Islet precursor cell (in vitro differentiated cells): ENCODE results near the gene SSC4D.
"Not testable (repeated sequence)": the region's sequence is repeated elsewhere in the genome, so short reads cannot be mapped to it uniquely, and the experiment has no call there.

Source experiments
- DNase-seq: peaks from one replicate; pipeline ENCODE4 v3.0.0-alpha.2; 2018

The SSC4D gene

DNA sequence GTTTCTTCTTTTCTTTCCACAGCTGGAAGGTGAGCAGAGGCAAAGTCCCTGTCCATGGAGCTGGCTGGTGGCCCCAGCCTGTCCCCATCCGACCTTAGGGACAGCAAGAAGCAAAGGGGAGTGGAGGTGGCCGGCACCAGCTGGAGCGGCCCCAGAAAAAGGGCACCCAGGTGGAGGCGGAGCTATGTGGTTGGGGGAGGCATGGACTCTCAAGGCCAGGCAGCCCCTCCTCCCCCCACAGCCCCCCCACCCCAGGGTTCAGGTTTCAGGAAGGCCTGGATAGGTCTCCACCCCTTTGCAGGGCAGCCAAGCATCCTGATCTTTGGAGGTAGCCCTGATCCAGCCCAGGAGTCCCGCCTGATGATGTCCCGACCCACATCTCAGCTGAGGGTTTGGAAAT is at the start of gene SSC4D:
SSC4D (minus strand) TSS at position 161 of the 400 bp plus-strand sequence. CDS start 5,258 bp downstream, outside the sequence.
- DNase-seq: peak; percentile 93

GRCh38 chr7:76458504-76458903 is 49.0 kb upstream of the SSC4D start:
- DNase-seq: not testable (repeated sequence)

DNA sequence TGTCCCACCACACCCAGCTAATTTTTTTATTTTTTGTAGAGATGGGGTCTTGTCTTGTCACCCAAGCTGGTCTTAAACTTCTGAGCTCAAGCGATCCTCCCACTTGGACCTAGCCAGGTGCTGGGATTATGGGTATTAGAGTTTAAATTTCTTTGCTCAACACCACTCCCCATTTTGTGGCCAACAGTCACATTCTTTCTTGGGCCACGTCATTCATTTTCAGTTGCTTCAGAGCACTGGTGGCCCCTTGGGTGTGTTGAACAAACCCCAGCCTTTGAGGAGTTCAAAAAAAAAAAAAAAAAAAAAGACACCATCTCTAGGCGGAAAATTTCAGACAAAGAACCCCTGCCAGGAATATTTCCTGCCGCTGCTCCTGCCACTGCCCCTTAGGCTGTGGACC is 47.5 kb upstream of the SSC4D start:
- not testable (repeated sequence) for DNase-seq

DNA sequence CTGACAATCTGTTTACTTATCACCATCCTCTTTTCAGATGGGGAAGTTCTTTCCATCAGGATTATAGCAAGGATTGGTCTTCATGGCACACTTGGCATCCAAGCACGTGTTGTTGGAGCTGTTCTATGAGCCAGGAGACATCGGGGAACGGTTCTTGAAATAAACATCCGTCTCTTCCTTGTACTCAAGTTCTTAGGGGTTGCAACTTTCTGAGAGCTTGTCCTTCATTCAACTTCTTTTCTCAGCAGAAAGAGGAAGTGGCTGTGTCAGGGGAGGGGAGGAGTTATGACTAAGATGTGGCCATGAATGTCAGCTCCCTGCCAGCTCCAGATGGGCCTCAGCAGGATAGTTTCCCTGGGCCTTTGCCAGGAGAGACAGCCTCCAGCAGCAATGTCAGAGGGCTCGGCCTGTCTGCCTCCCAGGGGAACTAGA is 36.1 kb upstream of the SSC4D start:
- not testable (repeated sequence) for DNase-seq

DNA sequence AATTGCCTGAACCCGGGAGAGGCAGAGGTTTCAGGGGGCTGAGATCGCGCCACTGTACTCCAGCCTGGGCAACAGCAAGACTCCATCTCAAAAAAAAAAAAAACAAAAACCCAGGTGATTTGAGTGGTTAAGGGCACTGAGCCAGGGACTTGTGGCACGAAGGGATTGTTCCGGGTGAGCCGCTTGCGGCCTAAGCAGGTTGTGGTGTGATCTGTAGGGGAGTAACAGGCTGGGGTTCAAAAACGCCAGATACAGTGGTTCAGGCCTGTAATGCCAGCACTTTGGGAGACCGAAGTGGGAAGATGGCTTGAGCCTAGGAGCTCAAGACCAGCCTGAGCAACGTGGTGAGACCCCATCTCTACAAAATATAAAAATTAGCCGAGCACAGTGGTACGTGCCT is 34.3 kb upstream of the SSC4D start:
- not testable (repeated sequence) for DNase-seq

GRCh38 chr7:76442664-76443446 is 33.4 kb upstream of the SSC4D start:
- not testable (repeated sequence) for DNase-seq

DNA sequence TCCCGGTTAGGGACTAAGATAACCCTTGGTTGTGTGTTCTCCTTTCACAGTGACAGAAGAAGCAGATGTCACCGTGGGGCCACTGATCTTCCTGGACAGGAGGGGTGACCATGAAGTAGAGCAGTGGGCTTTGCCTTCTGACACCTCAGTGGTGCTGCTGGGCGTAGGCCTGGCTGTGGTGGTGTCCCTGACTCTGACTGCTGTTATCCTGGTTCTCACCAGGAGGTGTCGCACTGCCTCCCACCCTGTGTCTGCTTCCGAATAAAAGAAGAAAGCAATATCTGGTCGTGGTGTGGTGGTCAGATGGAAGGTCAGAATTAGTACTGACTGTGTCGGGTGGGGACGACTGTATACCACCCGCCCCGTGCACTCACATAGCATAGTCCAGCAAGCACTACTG is 32.3 kb upstream of the SSC4D start:
- DNase-seq: not testable (repeated sequence)

DNA sequence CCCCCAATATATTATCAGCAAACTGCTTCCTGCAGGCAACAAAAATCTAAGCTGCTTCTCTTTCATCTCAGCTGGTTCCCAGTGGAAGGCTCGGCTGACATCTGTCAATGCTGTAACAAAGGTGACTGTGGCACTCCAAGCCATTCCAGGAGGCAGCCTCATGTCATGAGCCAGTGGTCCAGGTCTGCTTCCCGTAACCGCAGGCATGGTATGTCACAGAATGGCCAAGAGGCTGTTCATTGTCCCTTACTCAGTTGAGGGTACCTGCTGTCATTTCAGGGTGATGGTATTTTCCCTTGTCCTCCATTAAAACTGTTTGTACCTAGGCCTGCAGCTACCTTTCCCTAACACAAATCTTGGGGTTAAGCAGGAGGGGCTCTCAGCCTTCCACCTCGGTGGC is 30.9 kb upstream of the SSC4D start:
- DNase-seq: not testable (repeated sequence)

DNA sequence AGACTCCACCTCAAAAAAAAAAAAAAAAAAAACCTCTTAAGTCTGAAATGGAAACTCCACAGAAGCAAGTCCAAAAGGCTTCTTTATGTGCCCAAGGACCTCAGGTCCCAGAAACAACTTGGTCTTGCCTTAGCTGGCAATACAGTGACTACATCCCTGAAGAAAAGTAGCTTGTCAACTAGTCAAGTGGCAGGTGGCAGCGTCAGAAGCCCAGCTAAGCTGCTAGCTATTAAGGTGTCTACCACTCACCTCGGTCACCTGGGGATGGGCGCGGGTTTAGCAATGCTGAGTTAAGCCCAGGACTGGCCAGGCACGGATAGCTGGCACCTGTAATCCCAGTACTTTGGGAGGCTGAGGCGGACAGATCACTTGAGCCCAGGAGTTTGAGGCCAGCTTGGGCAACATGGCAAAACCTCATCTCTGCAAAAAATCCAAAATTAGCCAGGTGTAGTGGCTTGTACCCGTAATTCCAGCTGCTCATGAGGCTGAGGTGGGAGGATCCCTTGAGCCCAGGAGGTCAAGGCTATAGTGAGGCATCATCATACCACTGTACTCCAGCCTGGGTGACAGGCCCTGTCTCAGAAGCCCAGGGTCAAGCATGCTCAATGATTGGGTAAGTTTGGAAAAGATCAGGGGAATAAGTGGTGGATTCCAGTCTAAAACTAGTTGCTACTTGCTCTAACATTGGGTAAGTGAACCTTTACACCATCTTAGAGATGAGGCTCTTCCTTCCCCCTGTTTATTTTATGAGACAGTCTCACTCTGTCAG is 29.8 kb upstream of the SSC4D start:
- DNase-seq: not testable (repeated sequence)

DNA sequence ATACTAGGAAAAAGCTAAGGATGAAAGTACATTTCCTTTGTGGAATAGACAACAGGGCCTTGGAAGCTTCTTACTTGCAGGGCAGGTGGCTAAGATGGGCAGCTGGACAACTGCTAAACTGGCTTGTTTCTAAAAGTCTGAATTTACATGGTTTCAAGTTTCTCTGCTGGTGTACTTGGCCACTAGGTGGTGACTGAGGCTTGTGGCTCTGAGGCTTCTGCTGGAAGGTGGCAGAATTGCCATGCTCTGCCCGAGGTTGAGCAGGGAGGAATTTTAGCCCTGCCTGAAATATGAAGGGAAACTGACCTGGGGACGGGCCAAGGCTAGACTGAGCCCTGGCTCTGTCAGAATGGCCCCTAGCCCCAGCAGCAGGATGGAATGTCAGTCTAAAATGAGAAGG is 28.4 kb upstream of the SSC4D start:
- DNase-seq: peak; percentile 90

DNA sequence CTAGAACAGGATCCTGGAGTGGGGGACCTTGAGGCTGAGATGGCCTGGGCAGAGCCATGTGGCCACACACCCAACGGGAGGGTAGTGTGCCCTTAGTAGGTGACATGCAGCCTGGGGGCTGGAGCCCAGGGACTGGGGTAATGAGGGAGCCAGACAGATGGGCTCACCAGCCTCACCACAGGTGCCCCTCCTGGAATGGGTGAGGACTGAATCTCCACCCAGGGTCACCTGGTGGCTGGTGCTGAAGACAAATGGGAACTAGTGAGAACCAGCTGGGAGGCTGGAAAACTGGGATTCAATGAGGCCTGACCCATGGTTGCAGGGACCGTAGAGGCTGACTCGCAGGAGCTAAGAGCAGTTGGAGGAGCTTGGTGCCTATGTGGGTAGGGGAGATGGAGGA is 21.3 kb upstream of the SSC4D start:
- no peak for DNase-seq

DNA sequence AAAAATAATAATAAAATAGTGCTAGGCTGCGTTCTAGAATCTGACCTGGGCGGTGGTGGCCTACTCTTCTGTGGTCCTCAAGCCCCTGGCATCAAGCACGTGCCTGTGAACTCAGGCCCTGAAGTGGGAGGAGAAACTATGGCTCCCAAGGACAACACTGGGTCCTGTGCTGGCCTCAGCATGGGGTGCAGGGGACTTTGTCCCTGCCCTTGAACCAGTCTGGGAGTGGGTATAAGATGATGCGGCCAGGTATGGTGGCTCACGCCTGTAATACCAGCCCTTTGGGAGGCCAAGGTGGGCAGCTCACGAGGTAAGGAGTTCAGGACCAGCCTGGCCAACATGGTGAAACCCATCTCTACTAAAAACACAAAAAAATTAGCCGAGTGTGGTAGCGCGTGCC is 20.7 kb upstream of the SSC4D start:
- DNase-seq: no peak

DNA sequence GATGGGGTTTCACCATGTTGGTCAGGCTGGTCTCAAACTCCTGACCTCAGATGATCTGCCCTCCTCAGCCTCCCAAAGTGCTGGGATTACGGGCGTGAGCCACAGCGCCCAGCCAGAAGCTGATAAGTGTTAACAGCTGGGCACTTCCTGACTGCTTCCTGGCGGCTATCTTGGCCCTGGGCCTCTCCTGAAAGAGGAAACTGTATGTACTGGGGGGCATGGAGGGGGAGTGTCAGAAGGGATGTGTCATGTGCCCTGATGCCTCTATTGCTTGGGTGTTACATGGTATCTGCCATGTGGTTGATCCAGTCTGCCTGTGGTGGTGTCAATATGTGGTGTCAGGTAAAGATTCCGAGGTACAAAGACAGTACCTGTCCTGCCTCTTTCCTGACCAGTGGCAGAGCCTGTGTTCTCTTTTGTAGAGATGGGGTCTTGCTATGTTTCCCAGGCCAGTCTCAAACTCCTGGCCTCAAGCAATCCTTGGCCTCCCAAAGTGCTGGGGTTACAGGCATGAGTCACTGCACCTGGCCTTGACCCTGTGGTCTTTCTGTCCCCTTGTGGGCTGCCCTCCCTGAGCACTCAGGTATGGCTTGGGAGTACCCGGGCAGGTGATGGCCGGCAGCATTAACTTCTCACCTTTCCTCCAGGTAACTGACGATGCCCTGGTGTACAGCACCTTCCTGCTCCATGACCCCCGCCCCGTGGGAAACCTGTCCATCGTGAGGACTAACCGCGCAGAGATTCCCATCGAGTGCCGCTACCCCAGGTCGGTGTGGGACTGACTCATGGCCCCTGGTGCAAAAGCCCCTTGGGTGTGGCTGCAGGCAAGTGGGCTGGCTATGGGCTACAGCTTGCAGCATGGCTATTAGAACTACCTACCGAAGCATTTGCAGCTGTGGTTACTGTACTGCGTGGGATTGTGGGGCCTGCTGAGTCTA is 19.6 kb upstream of the SSC4D start:
- peak; percentile 56 for DNase-seq

DNA sequence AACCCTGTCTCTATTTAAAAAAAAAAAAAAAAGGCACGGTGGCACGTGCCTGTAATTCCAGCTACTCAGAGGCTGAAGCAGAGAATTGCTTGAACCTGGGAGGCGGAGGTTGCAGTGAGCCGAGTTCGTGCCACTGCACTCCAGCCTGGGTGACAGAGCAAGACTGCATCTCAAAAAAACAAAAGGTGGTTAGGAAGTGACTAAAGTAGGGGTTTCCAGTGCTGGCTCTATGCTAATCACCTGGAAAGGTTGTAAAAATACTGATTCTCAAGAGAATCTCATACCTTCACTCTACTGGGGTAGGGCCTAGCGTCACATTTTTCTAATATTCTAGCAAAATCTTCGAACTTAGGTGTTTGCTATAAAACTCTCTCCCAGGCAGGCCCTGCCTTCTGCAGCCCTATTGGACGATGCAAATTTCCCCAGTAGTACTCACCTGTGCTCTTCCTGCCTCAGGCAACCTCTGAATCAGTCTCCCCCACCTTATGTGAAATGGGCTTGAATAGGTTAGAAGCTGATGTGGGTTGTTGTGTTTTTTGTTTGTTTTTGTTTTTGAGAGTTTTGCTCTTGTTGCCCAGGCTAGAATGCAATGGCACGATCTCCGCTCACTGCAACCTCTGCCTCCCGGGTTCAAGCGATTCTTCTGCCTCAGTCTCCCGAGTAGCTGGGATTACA is 18.8 kb upstream of the SSC4D start:
- DNase-seq: no peak

- no peak for DNase-seq
These were observed 18.1 kb upstream of the SSC4D start for GRCh38 chr7:76427635-76428034.

- no peak for DNase-seq
These were observed 16.7 kb upstream of the SSC4D start for GRCh38 chr7:76426246-76426645.

DNA sequence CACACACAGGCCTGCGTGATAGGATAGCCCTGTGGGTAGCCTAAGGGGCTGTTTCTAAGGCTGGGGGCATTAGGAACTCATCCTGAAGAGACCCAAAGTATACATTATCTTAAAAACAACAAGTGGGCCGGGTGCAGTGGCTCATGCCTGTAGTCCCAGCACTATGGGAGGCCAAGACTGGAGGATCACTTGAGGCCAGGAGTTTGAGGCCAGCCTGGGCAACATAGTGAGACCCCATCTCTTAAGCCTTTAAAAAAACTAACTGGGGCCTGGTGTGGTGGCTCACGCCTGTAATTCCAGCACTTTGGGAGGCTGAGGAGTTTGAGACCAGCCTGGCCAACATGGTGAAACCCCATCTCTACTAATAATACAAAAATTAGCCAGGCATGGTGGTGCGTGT is 16.1 kb upstream of the SSC4D start:
- not testable (repeated sequence) for DNase-seq

- DNase-seq: no peak
These were observed 15.7 kb upstream of the SSC4D start for GRCh38 chr7:76425156-76425555.

GRCh38 chr7:76424413-76425111 is 15.1 kb upstream of the SSC4D start, which contains the start of gene ZP3:
Gene ZP3 (plus strand): TSS chr7:76424950. CDS start chr7:76424965, 15 bp downstream.
- DNase-seq: no peak

- DNase-seq: peak; percentile 68
These were observed 14.3 kb upstream of the SSC4D start for GRCh38 chr7:76423666-76424412.

GRCh38 chr7:76421097-76421496 is 11.6 kb upstream of the SSC4D start:
- DNase-seq: peak; percentile 96
